HUES6 (cell line): Measurements from ENCODE around the gene CEACAM18.

Source experiments
- H3K27ac ChIP-seq: 2 replicates; pipeline ENCODE4 v1.7.0; 2013; ENCODE audit warnings: low read depth, mild to moderate bottlenecking, low read length, inconsistent platforms
- H3K27me3 ChIP-seq: 2 replicates; pipeline ENCODE4 v1.6.1; 2013; ENCODE audit warnings: low read length; ENCODE audit not compliant: control insufficient read depth, insufficient read depth
- H3K36me3 ChIP-seq: 2 replicates; pipeline ENCODE4 v1.6.1; 2013; ENCODE audit warnings: low read length; ENCODE audit not compliant: control insufficient read depth, insufficient read depth
- H3K4me1 ChIP-seq: 2 replicates; pipeline ENCODE4 v1.6.1; 2013; ENCODE audit warnings: low read length; ENCODE audit not compliant: control insufficient read depth, insufficient read depth
- H3K4me3 ChIP-seq: 2 replicates; pipeline ENCODE4 v1.5.1; 2013; ENCODE audit warnings: low read depth, low read length
- H3K9ac ChIP-seq: one replicate; pipeline ENCODE4 v1.6.1; 2013; ENCODE audit warnings: mild to moderate bottlenecking, low read length
- H3K9me3 ChIP-seq: 2 replicates; pipeline ENCODE4 v1.6.1; 2013; ENCODE audit warnings: low read depth, low read length; ENCODE audit not compliant: control insufficient read depth, insufficient read depth

Gene CEACAM18

GRCh38 chr19:51476164-51476563 lies 2.2 kb upstream of the CEACAM18 start:
- H3K9ac ChIP-seq: no peak overlapping the region
- H3K4me1 ChIP-seq: no peaks in the 10 kb centered on the region
- H3K9me3 ChIP-seq: no peaks in the 10 kb centered on the region
- H3K27me3 ChIP-seq: peaks cover 50% of the 10 kb centered on the region
- no peaks in the 10 kb centered on the region for H3K36me3 ChIP-seq
- no peak overlapping the region for H3K27ac ChIP-seq
- no peak overlapping the region for H3K4me3 ChIP-seq

DNA sequence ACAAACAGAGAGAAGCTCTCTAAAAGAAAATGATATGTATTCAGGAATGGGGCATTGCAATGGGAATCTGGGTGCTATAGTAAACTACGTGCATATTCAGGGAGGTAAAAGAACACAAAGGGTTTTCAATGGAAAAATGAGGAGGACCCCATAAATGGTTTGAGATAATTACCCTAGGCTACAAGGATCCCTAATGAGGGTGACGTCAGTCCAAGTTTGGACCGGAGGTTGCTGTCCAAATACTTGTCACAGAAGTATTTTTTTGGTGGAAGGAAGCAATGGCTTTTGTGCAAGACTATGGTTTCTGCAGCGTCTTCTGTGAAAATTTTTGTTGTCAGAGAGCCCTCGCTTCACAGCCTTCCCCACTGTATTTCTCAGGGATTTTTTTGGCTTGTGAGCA lies 995 bp upstream of the CEACAM18 start:
- H3K9ac ChIP-seq: no peak overlapping the region
- no peaks in the 10 kb centered on the region for H3K4me1 ChIP-seq
- no peak overlapping the region for H3K4me3 ChIP-seq
- H3K9me3 ChIP-seq: no peaks in the 10 kb centered on the region
- no peaks in the 10 kb centered on the region for H3K36me3 ChIP-seq
- H3K27me3 ChIP-seq: peaks cover 56% of the 10 kb centered on the region
- no peak overlapping the region for H3K27ac ChIP-seq

DNA sequence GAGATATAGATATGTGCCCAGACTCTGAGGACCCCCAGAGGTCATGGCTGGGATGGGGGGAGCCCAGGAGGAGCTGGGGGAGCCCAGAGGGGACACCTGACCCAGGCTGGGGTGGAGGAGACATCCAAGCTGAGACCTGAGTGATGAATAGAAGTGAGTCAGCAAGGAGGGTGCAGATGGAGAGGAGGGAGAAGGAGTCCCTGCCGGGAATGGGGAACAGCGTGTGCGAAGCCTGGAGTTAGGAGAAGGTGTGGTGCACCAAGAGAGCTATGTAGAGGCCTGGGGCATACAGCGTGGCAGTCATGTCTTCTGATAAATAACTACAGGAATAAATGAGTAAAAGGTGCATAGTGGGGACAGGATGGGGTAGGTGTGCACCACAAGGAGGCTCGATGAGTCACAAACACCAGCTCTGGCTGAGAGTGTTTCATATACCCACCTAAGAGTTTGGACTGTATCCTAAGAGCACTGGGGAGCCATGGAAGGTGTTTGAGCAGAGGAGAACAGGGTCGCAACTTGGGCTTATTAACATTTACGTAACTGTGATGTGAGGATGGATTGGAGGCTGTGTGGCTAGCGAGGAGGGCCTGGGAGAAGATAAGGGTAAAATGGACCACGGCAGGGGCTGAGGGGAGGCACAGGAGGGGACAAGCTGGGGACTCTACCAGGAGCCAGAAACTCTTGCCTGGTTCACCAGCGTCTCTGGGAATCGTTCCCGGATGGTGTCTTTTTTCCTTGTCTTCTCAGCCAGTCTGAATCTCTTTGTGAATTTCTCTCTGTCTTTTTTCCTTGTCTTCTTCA lies 1.4 kb downstream of the CEACAM18 start:
- Histone ChIP-seq H3K4me3 (no peak overlapping the region), H3K27ac (no peak overlapping the region), H3K4me1 (no peaks in the 10 kb centered on the region), H3K9me3 (no peaks in the 10 kb centered on the region), H3K9ac (no peak overlapping the region), H3K36me3 (no peaks in the 10 kb centered on the region), H3K27me3 (peaks cover 59% of the 10 kb centered on the region)

DNA sequence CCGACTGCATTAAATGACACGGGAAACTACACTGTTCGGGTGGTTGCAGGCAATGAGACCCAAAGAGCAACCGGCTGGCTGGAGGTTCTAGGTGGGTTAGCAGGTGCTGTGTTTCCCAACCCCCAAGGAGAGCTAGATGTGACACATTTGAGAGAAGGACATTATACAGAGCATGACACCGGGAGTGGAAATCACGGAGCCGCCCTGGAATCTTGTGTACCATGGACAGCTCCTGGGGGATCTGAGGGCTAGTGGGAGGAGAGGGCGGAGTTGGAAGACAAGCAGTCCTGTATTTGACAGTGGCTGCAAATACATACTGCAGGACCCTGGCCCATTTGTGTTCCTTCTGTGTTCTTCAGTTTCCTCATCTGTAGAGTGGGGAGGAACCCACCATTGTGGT lies 2.3 kb downstream of the CEACAM18 start:
- Histone ChIP-seq H3K27ac (no peak overlapping the region), H3K4me1 (no peaks in the 10 kb centered on the region), H3K9me3 (no peaks in the 10 kb centered on the region), H3K4me3 (no peak overlapping the region), H3K36me3 (no peaks in the 10 kb centered on the region), H3K9ac (no peak overlapping the region), H3K27me3 (peaks cover 59% of the 10 kb centered on the region)

DNA sequence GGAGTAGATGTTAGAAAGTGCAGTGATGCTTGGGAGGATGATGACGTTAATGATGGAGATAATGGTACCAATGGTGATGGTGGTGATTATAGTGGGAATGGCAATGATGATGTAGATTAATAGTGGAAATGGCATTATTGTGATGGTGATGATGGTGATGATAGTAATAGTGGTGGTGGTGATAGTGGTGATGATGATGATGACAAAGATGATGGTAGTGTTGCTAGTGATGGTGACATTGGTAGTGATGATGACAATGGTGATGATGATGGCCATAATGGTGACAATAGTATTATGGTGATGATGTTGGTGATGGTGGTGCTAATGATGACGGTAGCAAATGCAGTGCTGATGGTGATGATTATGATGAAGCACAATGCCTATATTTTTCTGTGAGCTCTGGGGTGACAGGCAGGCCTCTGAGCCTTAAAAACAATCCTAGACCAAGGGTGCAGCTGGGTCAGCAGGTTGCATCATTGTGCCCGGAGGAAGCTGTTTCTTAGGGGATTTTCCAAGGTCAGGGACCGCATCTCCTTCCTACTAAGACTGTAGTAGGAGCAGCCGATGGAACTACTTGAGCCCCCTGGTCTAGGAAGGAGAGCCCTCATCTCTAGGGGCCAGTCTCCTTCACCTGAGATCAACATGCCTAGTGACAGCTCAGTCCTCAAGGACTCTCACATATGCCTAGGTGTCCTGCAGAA lies 7.8 kb downstream of the CEACAM18 start:
- Histone ChIP-seq H3K4me3 (no peak overlapping the region), H3K27me3 (peaks cover 55% of the 10 kb centered on the region), H3K4me1 (no peaks in the 10 kb centered on the region), H3K27ac (no peak overlapping the region), H3K9ac (no peak overlapping the region), H3K36me3 (no peaks in the 10 kb centered on the region), H3K9me3 (no peaks in the 10 kb centered on the region)

DNA sequence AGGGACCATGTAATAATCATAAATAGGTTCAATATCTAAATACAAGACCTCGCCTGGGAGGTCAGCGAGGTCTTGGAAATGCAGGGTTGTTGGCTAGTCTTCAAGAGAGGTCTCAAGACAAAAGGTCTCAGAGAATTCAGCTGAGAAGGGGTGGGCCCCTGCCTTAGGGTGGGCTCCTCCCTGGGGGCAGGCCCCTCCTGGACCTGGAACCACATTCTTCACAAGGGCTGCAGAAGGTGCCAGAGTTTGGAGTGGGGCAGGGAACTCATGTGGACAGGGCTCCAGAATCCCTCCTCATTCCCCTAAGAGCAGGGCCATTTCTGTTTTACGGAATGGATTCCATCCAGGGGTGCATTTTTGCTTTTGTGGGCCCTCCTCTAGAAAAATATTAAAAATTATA lies 10.2 kb downstream of the CEACAM18 start:
- H3K4me1 ChIP-seq: no peaks in the 10 kb centered on the region
- no peak overlapping the region for H3K9ac ChIP-seq
- no peak overlapping the region for H3K27ac ChIP-seq
- H3K9me3 ChIP-seq: no peaks in the 10 kb centered on the region
- H3K4me3 ChIP-seq: no peak overlapping the region
- no peaks in the 10 kb centered on the region for H3K36me3 ChIP-seq
- peaks cover 63% of the 10 kb centered on the region for H3K27me3 ChIP-seq

- H3K36me3 ChIP-seq: no peaks in the 10 kb centered on the region
- H3K4me3 ChIP-seq: no peak overlapping the region
- peaks cover 62% of the 10 kb centered on the region for H3K27me3 ChIP-seq
- no peak overlapping the region for H3K9ac ChIP-seq
- H3K27ac ChIP-seq: no peak overlapping the region
- H3K4me1 ChIP-seq: no peaks in the 10 kb centered on the region
- H3K9me3 ChIP-seq: no peaks in the 10 kb centered on the region
Observed at GRCh38 chr19:51489113-51489512, 10.8 kb downstream of the CEACAM18 start.

- Histone ChIP-seq H3K9me3 (no peaks in the 10 kb centered on the region), H3K36me3 (no peaks in the 10 kb centered on the region), H3K27ac (no peak overlapping the region), H3K9ac (no peak overlapping the region), H3K4me3 (peak overlapping the region; percentile 33), H3K27me3 (peaks cover 54% of the 10 kb centered on the region), H3K4me1 (no peaks in the 10 kb centered on the region)
Observed at GRCh38 chr19:51490676-51491075, 12.3 kb downstream of the CEACAM18 start.

- no peaks in the 10 kb centered on the region for H3K9me3 ChIP-seq
- H3K9ac ChIP-seq: no peak overlapping the region
- peaks cover 50% of the 10 kb centered on the region for H3K27me3 ChIP-seq
- no peak overlapping the region for H3K4me3 ChIP-seq
- H3K4me1 ChIP-seq: no peaks in the 10 kb centered on the region
- no peaks in the 10 kb centered on the region for H3K36me3 ChIP-seq
- H3K27ac ChIP-seq: no peak overlapping the region
Observed at GRCh38 chr19:51491586-51491985, 13.2 kb downstream of the CEACAM18 start.

DNA sequence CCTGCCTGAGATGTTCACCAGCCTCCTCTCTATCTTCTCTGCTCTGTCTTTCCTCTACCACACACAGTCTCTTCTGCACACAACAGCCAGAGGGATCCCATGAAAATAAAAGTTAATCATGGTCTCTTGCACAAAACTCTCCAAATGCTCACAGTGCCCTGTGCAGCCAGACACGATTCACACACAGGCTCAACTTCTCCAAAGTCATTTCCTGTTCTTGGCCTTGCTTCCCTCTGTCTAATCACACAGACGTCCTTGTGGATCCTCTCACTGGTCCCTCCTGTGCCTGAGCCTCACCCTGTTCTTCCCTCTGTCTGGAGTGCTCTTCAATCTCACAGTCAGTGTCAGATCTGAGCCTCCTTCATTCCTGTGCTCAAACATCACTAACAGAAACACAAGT lies 15.4 kb downstream of the CEACAM18 start:
- Histone ChIP-seq H3K9ac (no peak overlapping the region), H3K9me3 (no peaks in the 10 kb centered on the region), H3K4me1 (no peaks in the 10 kb centered on the region), H3K27me3 (peaks cover 62% of the 10 kb centered on the region), H3K36me3 (no peaks in the 10 kb centered on the region), H3K27ac (no peak overlapping the region), H3K4me3 (no peak overlapping the region)

DNA sequence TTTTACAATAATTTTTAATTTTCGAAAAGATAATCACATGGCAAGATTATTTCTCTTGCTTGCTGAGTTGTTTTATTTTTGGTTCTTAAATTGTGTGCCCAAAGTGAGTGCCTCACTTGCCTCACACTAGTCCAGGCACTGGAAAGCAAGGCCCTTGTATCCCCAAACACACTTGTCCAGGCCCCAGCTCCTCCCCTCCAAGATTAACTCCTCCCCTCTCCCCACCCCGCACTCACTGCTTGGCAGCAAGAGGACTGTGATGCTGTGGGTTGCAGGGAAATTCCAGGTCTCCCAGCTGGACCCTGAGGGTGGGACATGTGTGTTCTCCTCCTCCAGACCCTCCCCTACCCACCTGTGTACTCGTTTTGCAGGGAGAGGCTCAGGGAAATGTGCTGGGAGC lies 19.3 kb downstream of the CEACAM18 start:
- Histone ChIP-seq H3K27ac (no peak overlapping the region), H3K27me3 (peaks cover 43% of the 10 kb centered on the region), H3K4me1 (no peaks in the 10 kb centered on the region), H3K36me3 (no peaks in the 10 kb centered on the region), H3K4me3 (no peak overlapping the region), H3K9me3 (no peaks in the 10 kb centered on the region), H3K9ac (no peak overlapping the region)
